IPS-18a (cell line): ENCODE data around the gene PEAK1.
"Not testable (repeated sequence)": the region's sequence is repeated elsewhere in the genome, so short reads cannot be mapped to it uniquely, and the experiment has no call there.

Source experiments
- H3K27ac ChIP-seq: one replicate; pipeline ENCODE4 v1.5.1; 2013; ENCODE audit warnings: low read length
- H3K27me3 ChIP-seq: one replicate; pipeline ENCODE4 v1.6.1; 2013; ENCODE audit warnings: mild to moderate bottlenecking, low read length; ENCODE audit not compliant: control insufficient read depth, insufficient read depth
- H3K36me3 ChIP-seq: one replicate; pipeline ENCODE4 v1.6.1; 2013; ENCODE audit warnings: low read depth, low read length; ENCODE audit not compliant: control insufficient read depth
- H3K4me1 ChIP-seq: one replicate; pipeline ENCODE4 v1.6.1; 2013; ENCODE audit warnings: low read depth, low read length; ENCODE audit not compliant: control insufficient read depth
- H3K4me3 ChIP-seq: one replicate; pipeline ENCODE4 v1.5.1; 2013; ENCODE audit warnings: low read length
- H3K9ac ChIP-seq: one replicate; pipeline ENCODE4 v1.6.1; 2013; ENCODE audit warnings: mild to moderate bottlenecking, low read length, moderate library complexity
- H3K9me3 ChIP-seq: one replicate; pipeline ENCODE4 v1.6.1; 2013; ENCODE audit warnings: low read depth, low read length; ENCODE audit not compliant: control insufficient read depth

PEAK1 gene

DNA sequence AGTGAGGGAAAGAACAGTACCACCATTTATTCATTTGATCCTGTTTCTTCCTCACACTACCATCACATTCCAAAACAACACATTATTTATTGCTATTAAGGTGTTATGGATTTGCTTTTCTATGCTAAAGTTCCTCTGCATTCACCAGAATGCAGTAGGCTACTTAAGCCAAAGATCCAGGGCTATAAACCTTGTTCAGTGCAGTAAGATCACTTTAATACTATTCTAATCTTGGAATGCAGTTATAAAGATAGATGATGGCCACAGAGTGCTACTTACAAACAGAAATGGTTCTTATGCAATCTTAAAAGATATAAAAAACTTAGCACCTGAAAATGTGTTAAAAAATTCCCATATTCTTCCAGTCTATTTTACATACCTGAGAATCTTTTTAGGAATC is 241.5 kb downstream of the PEAK1 start:
- Histone ChIP-seq H3K4me3 (no peak overlapping the region), H3K27me3 (no peaks in the 10 kb centered on the region), H3K9me3 (no peaks in the 10 kb centered on the region), H3K4me1 (no peaks in the 10 kb centered on the region), H3K27ac (no peak overlapping the region), H3K9ac (no peak overlapping the region), H3K36me3 (peaks cover 3% of the 10 kb centered on the region)

DNA sequence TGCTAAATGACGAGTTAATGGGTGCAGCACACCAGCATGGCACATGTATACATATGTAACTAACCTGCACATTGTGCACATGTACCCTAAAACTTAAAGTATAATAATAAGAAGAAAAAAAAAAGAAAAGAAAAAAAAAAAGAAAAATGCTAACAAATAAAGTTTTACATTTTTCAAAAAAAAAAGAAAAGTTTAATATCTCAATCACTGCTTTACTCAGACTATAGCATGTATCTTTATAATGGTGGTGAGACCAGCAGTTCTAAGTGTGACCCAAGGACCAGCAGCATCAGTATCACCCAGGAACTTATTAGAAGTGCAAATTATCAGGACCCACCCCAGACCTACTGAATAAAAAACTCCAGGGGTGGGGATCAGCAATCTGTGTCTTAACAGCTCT is 243.8 kb downstream of the PEAK1 start:
- H3K4me3 ChIP-seq, H3K27ac ChIP-seq: not testable (repeated sequence)

DNA sequence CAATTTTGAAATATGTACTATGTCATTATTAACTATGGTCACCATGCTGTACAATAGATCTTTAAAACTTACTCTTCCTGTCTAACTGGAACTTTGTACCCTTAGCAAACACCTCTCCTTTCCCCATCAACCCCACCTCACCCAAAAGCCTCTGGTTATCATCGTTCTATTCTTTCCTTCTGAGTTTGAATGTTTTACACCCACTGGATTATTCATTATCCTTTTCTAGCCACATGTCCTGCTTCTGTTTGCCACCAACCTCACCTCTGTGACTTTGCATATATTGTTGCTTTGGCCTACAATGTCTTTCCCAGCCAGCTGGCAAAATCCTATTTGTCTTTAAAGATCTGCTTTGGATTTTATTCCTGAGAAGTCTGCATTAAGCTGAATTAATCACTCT is 246.4 kb downstream of the PEAK1 start:
- H3K9ac ChIP-seq = no peak overlapping the region
- H3K36me3 ChIP-seq = no peaks in the 10 kb centered on the region
- H3K27ac ChIP-seq = no peak overlapping the region
- H3K9me3 ChIP-seq = no peaks in the 10 kb centered on the region
- H3K27me3 ChIP-seq = no peaks in the 10 kb centered on the region
- H3K4me3 ChIP-seq = no peak overlapping the region
- H3K4me1 ChIP-seq = no peaks in the 10 kb centered on the region

More for the DNA sequence above, 243.8 kb downstream of the PEAK1 start:
- not testable (repeated sequence) for H3K27me3 ChIP-seq, H3K9me3 ChIP-seq, H3K9ac ChIP-seq, H3K4me1 ChIP-seq, H3K36me3 ChIP-seq

DNA sequence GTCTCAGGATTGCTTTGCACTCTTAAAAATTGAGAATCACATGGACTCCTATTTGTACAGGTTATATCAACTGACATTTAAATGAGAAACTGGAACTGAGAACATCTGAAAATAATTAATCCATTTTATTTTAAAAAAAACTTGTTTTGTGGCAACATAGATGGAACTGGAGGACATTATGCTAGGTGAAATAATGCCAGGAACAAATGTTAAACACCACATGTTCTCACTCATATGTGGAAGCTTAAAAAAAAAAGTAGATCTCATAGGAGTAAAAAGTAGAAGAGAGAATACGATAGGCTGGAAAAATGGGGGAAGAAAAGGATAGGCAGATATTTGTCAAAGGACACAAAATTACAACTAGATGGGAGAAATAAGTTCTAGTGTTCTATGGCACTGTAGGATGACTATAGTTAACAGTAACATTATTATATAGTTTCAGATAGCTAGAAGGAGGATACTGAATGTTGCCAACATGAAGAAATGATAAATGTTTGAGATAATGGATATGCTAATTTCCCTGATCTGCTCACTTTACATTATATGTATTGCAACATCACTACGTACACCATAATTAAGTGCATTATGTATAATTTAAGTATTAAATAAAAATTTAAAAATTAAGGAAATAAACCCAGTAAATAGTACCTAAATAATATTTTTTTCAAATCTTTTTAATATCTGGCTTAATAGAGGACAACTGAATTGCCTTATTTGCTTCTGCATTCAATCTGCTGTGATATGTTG is 248.5 kb downstream of the PEAK1 start:
- Histone ChIP-seq H3K4me1 (no peaks in the 10 kb centered on the region), H3K27me3 (no peaks in the 10 kb centered on the region), H3K9me3 (no peaks in the 10 kb centered on the region), H3K9ac (no peak overlapping the region), H3K4me3 (no peak overlapping the region), H3K36me3 (no peaks in the 10 kb centered on the region), H3K27ac (no peak overlapping the region)

DNA sequence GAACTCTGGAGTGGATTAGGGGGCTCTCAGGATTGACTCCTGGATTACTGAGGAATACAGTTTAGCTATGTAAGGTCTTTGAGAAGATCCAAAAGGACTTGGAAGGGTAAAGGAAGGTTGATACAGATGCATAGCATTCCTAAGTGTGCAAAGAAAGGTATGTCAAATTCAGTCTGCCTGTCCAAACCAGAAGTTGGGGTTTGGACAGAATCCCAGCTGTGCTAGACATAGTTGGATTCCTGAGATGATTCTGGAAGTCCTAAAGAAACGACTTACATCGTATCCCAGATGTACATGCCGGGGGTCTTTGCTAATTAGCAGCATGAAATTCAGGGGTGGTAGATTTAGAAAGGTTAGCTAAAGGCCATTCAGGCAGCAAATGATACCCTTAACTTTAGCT is 251.3 kb downstream of the PEAK1 start:
- no peak overlapping the region for H3K9ac ChIP-seq

DNA sequence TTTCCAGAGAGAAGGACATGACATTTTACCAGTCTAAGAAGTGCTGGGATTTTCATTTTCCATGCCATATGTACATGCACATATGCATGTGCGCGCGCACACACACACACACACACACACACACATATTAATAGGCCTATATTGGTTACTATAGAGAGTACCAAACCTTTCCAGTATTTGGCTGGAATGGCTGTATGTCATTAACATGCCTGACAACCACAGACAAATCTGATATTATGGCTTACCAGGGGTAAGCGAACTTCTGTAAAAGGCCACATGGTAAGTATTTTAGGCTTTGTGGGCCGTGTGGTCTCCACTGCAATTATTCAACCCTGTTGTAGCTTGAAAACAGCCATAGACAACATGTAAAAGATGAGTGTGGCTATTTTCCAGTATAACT is 251.8 kb downstream of the PEAK1 start:
- Histone ChIP-seq H3K27me3 (no peaks in the 10 kb centered on the region), H3K27ac (no peak overlapping the region), H3K9me3 (no peaks in the 10 kb centered on the region), H3K36me3 (no peaks in the 10 kb centered on the region), H3K4me3 (no peak overlapping the region), H3K4me1 (peaks cover 8% of the 10 kb centered on the region), H3K9ac (no peak overlapping the region)

More for the DNA sequence above, 251.3 kb downstream of the PEAK1 start:
- no peaks in the 10 kb centered on the region for H3K27me3 ChIP-seq
- no peaks in the 10 kb centered on the region for H3K36me3 ChIP-seq
- H3K4me3 ChIP-seq = no peak overlapping the region
- H3K27ac ChIP-seq = no peak overlapping the region
- no peaks in the 10 kb centered on the region for H3K9me3 ChIP-seq
- H3K4me1 ChIP-seq = peaks cover 7% of the 10 kb centered on the region

DNA sequence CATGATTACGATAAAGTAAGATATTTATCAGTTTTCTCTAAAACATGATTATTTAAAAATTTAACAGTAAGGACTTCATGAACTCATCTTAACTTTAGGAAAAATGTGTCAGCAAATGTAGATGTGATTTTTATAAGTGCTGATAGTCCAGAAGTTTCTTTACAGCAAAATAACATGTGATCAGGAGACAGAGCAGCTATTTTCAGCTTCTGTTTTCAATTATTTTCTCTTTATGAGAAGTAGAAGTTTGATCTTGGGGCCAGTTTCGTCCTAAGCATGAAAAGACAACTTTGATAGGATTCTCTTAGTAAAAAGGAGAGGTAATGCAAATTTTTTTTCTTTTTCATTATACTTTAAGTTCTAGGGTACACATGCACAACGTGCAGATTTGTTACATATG is 252.5 kb downstream of the PEAK1 start:
- no peaks in the 10 kb centered on the region for H3K36me3 ChIP-seq
- H3K27me3 ChIP-seq = no peaks in the 10 kb centered on the region
- H3K9ac ChIP-seq = no peak overlapping the region
- H3K4me3 ChIP-seq = no peak overlapping the region
- H3K4me1 ChIP-seq = peaks cover 8% of the 10 kb centered on the region
- no peaks in the 10 kb centered on the region for H3K9me3 ChIP-seq
- no peak overlapping the region for H3K27ac ChIP-seq

DNA sequence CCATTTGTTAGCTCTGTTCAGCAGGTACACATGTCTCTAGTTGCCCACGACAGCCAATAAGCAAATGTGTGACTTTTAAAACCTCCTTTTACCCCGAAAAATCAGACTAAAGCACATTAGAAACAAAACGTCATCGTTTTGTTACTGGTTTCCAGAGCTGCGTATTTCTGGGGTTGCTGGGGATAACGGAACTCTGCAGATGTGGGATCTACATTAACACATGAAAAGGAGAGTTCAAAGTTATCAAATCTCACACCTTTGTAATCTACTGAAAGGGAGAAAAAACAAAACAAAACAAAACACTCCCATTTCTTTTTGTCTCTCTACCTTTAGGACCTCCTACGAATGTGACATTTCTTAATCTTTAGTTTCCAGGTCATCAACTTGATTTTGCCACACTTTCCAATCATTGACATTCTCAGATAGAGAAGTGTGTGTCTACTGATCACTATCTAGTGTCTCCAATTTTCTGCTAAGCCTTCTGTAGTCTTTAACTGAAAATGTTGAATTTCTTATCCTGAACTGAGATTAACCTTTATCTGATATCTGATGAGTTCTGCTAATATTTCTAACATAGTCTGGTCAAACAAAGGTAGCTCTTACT is 256.0 kb downstream of the PEAK1 start:
- H3K36me3 ChIP-seq = no peaks in the 10 kb centered on the region
- no peak overlapping the region for H3K27ac ChIP-seq
- no peak overlapping the region for H3K4me3 ChIP-seq
- H3K4me1 ChIP-seq = peaks cover 8% of the 10 kb centered on the region
- H3K27me3 ChIP-seq = no peaks in the 10 kb centered on the region
- H3K9me3 ChIP-seq = no peaks in the 10 kb centered on the region
- H3K9ac ChIP-seq = no peak overlapping the region

DNA sequence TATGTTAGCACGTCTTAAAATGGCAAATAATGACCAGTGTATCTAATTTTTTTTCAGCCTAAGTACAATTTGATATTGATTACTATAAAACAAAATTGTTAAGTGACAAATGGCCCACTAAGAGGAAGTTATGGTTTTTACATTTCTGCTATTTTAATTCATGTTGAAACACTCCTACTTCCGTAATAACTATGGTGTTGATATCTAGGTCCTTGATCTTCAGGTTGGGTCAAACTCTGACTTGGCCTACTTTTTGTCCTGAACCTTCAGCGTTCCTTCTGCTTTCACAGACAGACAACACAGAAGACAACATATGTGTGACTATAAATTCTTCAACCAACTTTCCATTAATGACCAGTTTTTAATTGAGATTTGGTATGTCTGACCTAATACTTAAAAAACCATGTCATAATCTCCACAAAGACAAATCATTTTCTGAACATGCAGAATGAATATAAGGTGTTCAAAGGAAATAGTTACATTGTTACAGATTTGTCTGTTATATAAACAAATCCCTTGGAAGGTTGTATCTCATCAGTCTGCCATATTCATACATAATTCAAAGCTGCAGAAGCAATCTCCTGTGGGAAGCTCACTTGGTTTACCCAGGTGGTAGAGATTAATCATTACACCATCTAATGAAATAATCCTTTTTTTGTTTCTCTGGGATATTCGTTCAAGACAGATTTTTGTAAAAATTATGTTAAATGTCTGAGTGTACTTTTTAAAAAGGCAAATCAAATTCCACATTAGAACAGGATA is 256.9 kb downstream of the PEAK1 start:
- H3K4me3 ChIP-seq = no peak overlapping the region
- no peak overlapping the region for H3K9ac ChIP-seq

DNA sequence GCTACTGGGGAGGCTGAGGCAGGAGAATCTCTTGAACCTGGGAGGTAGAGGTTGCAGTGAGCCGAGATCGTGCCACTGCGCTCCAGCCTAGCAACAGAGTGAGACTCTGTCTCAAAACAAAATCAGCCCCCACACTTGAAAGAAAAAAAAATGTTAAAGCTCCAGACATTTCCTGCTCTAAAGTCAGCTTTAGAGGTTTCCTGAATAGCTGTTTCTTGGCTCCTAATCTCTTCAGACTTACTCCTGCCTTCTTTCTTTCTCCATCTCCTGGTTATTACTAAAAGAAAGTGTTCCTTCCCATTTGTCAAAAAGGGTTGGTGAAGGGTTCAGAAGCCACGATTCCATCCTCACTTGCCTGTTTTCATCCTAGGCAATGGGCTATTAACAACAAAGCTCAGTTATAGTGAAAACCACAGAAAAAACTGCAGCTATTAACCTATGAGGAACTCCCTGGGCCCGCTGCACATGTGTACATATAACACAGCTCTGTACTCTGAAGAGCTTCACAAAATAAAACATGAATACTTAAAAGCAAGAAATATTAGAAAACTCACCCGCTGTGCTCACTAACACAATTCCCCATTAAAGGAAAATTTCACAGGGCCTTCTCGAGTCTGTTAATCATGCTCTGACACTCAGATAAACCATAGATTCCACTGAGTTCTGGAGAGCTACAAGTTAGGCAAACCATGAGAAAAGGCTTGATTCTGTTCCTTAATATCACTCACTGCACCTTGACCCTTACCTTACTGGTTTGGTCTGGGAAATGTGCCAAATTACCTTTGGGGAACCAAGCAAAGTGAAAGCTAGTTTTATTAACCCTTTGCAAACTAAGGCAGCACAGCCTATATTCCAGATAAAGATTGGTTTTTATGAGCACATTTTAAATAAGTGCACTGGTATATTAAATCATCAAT is 259.1 kb downstream of the PEAK1 start:
- H3K4me3 ChIP-seq = no peak overlapping the region
- H3K36me3 ChIP-seq = peaks cover 16% of the 10 kb centered on the region
- H3K27ac ChIP-seq = no peak overlapping the region
- peaks cover 8% of the 10 kb centered on the region for H3K4me1 ChIP-seq
- peaks cover 3% of the 10 kb centered on the region for H3K9me3 ChIP-seq
- H3K27me3 ChIP-seq = no peaks in the 10 kb centered on the region
- no peak overlapping the region for H3K9ac ChIP-seq

More for the DNA sequence above, 256.9 kb downstream of the PEAK1 start:
- Histone ChIP-seq H3K27me3 (no peaks in the 10 kb centered on the region), H3K27ac (no peak overlapping the region), H3K4me1 (peaks cover 8% of the 10 kb centered on the region), H3K9me3 (no peaks in the 10 kb centered on the region), H3K36me3 (peaks cover 3% of the 10 kb centered on the region)

DNA sequence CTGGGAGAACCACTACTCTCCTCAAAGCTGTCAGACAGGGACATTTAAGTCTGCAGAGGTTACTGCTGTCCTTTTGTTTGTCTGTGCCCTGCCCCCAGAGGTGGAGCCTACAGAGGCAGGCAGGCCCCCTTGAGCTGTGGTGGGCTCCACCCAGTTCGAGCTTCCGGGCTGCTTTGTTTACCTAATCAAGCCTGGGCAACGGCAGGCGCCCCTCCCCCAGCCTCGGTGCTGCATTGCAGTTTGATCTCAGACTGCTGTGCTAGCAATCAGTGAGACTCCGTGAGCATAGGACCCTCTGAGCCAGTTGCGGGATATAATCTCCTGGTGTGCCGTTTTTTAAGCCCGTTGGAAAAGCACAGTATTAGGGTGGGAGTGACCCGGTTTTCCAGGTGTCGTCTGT is 263.9 kb downstream of the PEAK1 start:
- not testable (repeated sequence) for H3K27ac ChIP-seq, H3K27me3 ChIP-seq, H3K4me3 ChIP-seq, H3K4me1 ChIP-seq, H3K9ac ChIP-seq, H3K9me3 ChIP-seq
- H3K36me3 ChIP-seq = peaks cover 16% of the 10 kb centered on the region
